Measurements from ENCODE around the gene RUNX2. TPM values are rescaled to one million over a fixed set of nuclear protein-coding genes. Genes with fewer than 3 reads are reported as not detected.

RUNX2 gene
- total and polyA plus RNA-seq, 2 donors from 2014 or later: 2.3 to 4.7 TPM

DNA sequence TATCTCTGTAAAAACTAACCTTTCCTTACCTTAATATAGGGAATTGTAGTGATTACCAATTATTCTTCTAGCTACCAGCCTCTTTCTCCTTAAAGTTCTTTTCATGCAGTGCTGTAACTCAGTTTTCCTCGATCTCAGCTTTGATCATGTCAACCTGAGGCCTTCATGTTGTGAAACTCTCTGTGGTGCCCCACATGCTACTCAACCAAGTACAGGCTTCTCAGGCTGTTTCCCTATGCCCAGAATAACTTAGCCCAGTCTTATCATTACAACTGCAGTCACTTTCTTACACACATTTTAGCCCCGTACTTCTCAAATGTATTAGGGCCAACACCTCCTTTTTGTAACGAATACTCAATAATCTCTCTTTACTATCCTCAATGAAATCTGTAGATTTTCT, 139.7 kb downstream of the RUNX2 start:
- Histone ChIP-seq H3K27ac (ENCODE audit: low read depth in 2 of 2, low read length in 2 of 2) (no peak overlapping the region), H3K9me3 (ENCODE audit: control insufficient read depth in 2 of 3, insufficient read depth in 1 of 3, low read length in 3 of 3) (no peaks in the 10 kb centered on the region), H3K36me3 (ENCODE audit: control insufficient read depth in 2 of 3, insufficient read depth in 3 of 3, low read length in 3 of 3) (no peaks in the 10 kb centered on the region), H3K27me3 (ENCODE audit: control insufficient read depth, insufficient read depth, low read length) (no peaks in the 10 kb centered on the region), H3K9ac (ENCODE audit: low read length in 3 of 3) (no peak overlapping the region), H3K4me3 (ENCODE audit: low read length in 3 of 3) (no peak overlapping the region), H3K4me1 (ENCODE audit: control insufficient read depth in 2 of 3, insufficient read depth in 2 of 3, low read depth in 1 of 3, low read length in 3 of 3) (no peaks in the 10 kb centered on the region)
- DNase-seq (no peak), FAIRE-seq (no peak)
- TF ChIP-seq, protein P1, sequence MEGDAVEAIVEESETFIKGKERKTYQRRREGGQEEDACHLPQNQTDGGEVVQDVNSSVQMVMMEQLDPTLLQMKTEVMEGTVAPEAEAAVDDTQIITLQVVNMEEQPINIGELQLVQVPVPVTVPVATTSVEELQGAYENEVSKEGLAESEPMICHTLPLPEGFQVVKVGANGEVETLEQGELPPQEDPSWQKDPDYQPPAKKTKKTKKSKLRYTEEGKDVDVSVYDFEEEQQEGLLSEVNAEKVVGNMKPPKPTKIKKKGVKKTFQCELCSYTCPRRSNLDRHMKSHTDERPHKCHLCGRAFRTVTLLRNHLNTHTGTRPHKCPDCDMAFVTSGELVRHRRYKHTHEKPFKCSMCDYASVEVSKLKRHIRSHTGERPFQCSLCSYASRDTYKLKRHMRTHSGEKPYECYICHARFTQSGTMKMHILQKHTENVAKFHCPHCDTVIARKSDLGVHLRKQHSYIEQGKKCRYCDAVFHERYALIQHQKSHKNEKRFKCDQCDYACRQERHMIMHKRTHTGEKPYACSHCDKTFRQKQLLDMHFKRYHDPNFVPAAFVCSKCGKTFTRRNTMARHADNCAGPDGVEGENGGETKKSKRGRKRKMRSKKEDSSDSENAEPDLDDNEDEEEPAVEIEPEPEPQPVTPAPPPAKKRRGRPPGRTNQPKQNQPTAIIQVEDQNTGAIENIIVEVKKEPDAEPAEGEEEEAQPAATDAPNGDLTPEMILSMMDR (IDR thresholded peaks at IDR 0.05; ENCODE audit: borderline replicate concordance, extremely low read depth, insufficient read depth): no peak
- intact Hi-C loops (cut with DNase I): no loop called here

DNA sequence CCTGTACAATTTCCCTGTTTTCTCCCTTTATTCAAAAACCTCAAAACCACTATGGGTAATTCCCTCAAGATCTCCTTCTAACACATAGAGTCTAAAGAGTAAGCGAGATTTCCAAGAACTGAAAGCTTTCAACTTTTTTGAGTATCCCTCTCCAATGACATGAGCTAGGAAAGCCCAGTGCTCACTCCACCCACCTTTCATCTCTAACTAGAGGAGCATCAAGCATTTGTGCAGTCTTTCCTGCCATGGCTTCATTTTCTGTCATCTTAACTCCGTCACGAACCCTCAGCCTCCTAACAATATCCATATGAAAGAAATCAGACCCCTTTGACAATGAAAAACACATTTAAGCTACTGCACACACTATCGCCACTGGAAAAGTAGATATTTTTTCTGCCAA, 141.5 kb downstream of the RUNX2 start:
- DNase-seq: no peak
- H3K9me3 ChIP-seq (ENCODE audit: control insufficient read depth in 2 of 3, insufficient read depth in 1 of 3, low read length in 3 of 3): no peaks in the 10 kb centered on the region
- FAIRE-seq: no peak
- no peak overlapping the region for H3K27ac ChIP-seq (ENCODE audit: low read depth in 2 of 2, low read length in 2 of 2)
- intact Hi-C loops (cut with DNase I): no loop called here
- TF ChIP-seq, protein P1 (IDR thresholded peaks at IDR 0.05; ENCODE audit: borderline replicate concordance, extremely low read depth, insufficient read depth): no peak
- H3K9ac ChIP-seq (ENCODE audit: low read length in 3 of 3): no peak overlapping the region
- H3K4me1 ChIP-seq (ENCODE audit: control insufficient read depth in 2 of 3, insufficient read depth in 2 of 3, low read depth in 1 of 3, low read length in 3 of 3): no peaks in the 10 kb centered on the region
- no peaks in the 10 kb centered on the region for H3K36me3 ChIP-seq (ENCODE audit: control insufficient read depth in 2 of 3, insufficient read depth in 3 of 3, low read length in 3 of 3)
- H3K27me3 ChIP-seq (ENCODE audit: control insufficient read depth, insufficient read depth, low read length): no peaks in the 10 kb centered on the region
- H3K4me3 ChIP-seq (ENCODE audit: low read length in 3 of 3): no peak overlapping the region

DNA sequence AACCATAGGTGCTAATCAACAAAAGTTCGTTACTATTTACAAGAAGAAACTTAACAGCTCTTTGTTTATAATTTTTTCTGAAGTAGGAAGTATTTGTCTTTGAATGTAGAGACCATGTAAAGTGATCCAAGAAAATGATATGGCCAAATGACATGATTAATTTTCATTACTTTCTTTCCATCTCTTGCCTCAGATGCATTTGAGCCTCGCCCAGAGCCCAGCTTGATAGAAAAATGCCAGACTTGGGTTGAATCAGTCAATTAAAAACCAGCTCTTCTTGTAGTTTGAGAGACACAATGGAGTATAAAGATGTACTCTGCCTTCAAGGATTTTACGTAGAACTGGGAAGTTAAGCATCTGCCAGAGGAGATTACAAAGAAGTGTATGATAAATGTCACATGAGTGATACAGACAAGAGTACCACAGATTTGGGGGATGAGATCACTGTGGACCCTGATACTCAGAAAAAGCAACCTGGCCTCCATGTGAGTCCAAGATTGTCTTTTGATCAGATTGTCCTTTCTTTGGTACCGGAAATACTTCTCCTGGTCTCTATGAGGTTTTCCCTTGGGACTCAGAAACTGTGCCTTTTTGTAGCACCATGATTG, 142.1 kb downstream of the RUNX2 start:
- TF ChIP-seq, protein P1 (IDR thresholded peaks at IDR 0.05; ENCODE audit: borderline replicate concordance, extremely low read depth, insufficient read depth): no peak
- Histone ChIP-seq H3K4me1 (ENCODE audit: control insufficient read depth in 2 of 3, insufficient read depth in 2 of 3, low read depth in 1 of 3, low read length in 3 of 3) (no peaks in the 10 kb centered on the region), H3K36me3 (ENCODE audit: control insufficient read depth in 2 of 3, insufficient read depth in 3 of 3, low read length in 3 of 3) (no peaks in the 10 kb centered on the region), H3K9ac (ENCODE audit: low read length in 3 of 3) (no peak overlapping the region), H3K27me3 (ENCODE audit: control insufficient read depth, insufficient read depth, low read length) (no peaks in the 10 kb centered on the region), H3K9me3 (ENCODE audit: control insufficient read depth in 2 of 3, insufficient read depth in 1 of 3, low read length in 3 of 3) (no peaks in the 10 kb centered on the region), H3K4me3 (ENCODE audit: low read length in 3 of 3) (no peak overlapping the region), H3K27ac (ENCODE audit: low read depth in 2 of 2, low read length in 2 of 2) (no peak overlapping the region)
- no peak for DNase-seq
- intact Hi-C loops (cut with DNase I): no loop called here
- no peak for FAIRE-seq

DNA sequence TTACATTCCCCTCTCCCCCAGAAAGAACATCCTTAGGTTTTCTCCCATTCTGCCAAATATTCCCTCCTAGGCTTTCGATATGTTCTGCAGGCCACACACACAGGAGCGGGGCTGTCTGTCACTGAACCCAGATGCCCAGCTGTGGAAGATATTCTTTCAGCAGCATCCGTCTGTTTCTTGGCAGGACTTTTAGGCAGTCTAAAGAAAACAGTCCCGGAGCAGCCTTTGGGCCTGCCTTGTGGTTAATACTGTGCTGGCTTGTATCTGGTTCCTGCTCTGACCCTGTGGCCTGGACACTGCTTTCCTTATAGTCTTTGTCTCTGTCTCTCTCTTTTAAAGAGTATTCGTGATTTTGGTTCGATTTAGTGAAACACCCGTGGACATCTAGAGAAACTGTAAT, 144.3 kb downstream of the RUNX2 start:
- H3K27ac ChIP-seq (ENCODE audit: low read depth in 2 of 2, low read length in 2 of 2): no peak overlapping the region
- peak in 2 of 5 donors; percentile 43 to 72 for DNase-seq

More for the DNA sequence above, 144.3 kb downstream of the RUNX2 start:
- H3K9me3 ChIP-seq (ENCODE audit: control insufficient read depth in 2 of 3, insufficient read depth in 1 of 3, low read length in 3 of 3): no peaks in the 10 kb centered on the region
- H3K9ac ChIP-seq (ENCODE audit: low read length in 3 of 3): no peak overlapping the region
- intact Hi-C loops (cut with DNase I): no loop called here
- no peaks in the 10 kb centered on the region for H3K4me1 ChIP-seq (ENCODE audit: control insufficient read depth in 2 of 3, insufficient read depth in 2 of 3, low read depth in 1 of 3, low read length in 3 of 3)
- H3K36me3 ChIP-seq (ENCODE audit: control insufficient read depth in 2 of 3, insufficient read depth in 3 of 3, low read length in 3 of 3): no peaks in the 10 kb centered on the region
- no peaks in the 10 kb centered on the region for H3K27me3 ChIP-seq (ENCODE audit: control insufficient read depth, insufficient read depth, low read length)
- TF ChIP-seq, protein P1 (IDR thresholded peaks at IDR 0.05; ENCODE audit: borderline replicate concordance, extremely low read depth, insufficient read depth): no peak
- FAIRE-seq: no peak
- no peak overlapping the region for H3K4me3 ChIP-seq (ENCODE audit: low read length in 3 of 3)
